DMS153 (cell line): ENCODE results near the gene IRGC.
A peak's percentile ranks its signal among the peaks of the same experiment; 100 is the strongest.

Experiments used
- DNase-seq: peaks from one replicate; lab custom pipeline; 2025; lab: John Stamatoyannopoulos, UW

IRGC gene

DNA sequence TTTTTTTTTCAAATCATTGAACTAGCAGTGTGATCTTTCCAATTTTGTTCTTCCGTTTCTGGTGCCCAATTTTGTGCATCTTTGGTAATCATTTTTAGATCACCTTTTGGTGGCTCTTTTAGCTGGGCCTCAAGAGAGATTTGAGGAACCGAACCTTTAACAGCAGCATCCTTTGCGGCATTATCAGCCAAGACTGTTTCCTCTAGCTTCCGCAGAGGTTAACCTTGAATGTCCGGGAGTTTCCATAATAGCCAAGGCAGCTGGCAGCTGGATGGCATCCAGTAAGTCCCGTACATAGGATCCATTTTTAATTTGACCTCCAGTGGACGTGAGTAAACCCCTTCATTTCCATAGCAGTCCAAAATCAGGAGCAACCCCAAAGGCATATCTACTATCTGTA lies 9.6 kb downstream of the IRGC start:
- DNase-seq, result no peak

DNA sequence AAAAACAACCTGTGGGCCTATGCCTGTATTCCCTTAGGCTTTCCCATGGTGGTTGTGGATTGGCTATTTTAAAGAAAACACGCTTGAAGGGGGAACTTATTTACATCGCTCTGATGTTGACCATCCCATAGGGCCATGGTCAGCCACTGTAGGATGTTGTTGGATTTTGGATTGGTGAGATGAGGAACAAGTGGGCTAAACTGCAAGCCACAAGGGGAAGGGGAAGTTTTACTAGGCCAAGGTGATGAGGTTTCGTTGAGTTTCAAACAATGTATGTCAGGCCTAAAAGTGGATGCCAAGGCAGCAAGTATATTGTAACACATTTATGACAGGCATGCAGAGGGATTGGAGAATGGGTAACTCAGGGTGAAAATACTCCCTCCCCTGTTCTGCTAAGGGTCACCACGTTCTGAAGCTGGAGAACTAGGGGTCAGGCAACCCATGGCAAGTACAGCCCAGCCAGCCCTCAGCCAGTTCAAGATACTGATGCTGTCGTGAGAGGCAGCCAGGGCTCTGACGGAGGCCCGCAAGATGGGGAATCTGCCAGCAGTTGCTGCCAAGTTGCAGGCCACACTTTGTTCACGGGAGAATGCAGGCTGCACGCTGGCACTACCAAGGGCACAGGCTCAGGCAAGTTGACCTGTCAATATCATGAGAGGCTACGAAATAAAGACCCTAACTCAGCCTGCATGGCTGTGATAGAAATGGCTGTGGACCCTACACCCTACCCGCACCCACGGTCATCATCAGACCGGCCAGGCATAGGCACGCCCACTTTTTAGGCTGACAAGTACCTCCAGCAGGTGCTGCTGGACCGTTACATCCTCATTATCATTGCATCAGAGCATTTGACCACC lies 11.1 kb downstream of the IRGC start:
- no peak for DNase-seq

DNA sequence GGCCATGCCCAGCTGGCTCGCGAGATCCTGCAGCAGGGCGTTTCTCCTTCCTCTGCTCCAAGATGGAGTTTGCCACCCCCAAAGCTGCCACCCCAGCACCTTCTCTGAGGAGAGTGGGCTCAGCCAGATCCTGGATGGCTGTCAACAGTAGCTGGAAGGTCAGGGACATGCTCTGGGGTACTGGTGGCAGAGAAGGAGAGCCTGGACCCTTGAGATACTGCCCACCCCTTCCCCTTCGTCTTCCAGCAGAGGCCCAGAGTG lies 11.6 kb downstream of the IRGC start:
- DNase-seq, result no peak

DNA sequence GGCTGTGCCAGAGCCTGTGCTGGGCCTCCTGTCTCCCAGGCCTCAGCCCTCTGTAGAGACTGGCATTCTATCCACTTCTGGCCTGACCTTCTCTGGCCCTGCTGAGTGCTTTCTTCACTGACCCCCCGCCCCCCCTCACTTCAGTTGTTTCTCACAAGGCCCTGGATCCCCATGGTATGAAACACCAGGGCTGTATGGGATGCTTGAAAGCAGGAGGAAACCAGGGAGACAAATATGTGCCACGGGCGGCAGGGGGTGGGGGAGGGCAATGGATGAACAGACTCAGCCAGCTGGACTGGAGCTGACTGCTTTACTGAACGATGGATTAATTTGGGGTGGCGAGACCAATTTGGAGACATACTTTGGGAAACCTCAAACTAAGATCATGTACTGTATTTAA lies 14.0 kb downstream of the IRGC start:
- no peak for DNase-seq

DNA sequence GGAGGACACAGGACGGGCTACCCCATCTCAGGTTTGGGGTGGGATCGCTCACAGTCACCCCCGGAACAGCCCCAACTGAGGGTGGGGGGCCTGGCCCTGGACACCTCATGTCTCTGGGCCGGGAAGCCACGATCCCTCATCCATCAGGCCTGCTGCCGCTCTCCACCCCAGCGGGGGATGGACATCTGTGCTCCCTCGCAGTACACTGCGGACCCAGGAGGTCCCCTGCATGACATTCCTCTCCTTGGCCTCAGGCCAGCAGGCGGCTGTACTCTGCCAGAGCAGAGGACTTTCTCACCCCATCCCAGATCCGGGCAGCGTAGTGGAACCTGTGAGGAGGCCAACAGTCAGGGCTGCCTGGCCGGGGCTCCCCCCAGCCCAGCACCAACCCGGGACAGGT lies 15.5 kb downstream of the IRGC start:
- DNase-seq, result no peak

DNA sequence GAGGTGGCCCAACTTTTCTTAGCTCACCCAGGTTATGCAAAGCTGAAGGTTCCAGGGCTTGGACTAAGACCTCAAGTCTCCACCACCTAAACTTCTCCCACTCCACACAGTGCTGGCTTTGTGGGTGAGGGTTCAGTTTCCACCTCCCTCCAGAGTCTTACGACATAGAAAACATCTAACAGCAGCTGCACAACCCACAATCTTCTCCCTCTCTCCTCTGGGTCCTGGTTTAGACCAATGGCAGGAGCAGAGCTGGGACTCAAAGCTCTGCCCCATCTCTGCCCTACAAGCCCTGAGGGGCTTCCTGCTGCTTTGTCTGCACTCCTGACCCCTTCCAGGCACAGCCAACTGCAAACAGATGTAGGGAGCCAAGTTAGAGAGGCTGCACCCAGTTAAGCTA lies 16.0 kb downstream of the IRGC start:
- DNase-seq, result no peak

DNA sequence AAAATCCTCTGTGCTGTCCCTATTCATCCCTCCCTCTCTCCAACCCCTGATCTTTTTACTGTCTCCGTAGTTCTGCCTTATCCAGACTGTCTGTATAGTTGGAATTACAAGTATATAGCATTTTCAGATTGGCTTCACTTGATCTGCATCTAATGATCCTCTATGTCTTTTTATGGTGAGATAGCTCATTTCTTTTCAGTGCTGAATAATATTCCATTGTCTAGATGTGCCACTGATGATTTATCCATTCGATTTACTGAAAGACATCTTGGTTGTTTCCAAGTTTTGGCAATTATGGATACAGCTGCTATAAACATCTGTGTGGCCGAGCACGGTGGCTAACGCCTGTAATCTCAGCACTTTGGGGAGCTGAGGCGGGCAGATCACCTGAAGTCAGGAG lies 19.1 kb downstream of the IRGC start:
- no peak for DNase-seq

DNA sequence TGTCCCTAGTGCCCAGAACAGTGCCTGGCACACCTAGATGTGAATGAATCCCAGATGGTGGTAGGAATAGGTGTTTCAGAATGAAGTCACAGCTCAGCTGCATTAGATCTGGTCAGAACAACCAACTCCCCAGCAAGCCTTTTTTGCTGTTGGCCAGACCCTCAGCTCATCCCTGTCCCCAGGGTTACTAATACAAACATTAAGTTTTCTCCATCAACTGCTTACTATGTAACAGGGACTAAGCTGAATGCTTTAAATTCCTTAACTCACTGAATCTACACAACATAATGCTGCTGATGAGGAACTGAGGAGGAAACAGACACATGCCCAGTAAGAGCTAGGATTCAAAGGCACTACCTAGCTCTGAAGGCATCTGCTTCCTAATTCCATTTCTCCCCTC lies 20.1 kb downstream of the IRGC start:
- no peak for DNase-seq

DNA sequence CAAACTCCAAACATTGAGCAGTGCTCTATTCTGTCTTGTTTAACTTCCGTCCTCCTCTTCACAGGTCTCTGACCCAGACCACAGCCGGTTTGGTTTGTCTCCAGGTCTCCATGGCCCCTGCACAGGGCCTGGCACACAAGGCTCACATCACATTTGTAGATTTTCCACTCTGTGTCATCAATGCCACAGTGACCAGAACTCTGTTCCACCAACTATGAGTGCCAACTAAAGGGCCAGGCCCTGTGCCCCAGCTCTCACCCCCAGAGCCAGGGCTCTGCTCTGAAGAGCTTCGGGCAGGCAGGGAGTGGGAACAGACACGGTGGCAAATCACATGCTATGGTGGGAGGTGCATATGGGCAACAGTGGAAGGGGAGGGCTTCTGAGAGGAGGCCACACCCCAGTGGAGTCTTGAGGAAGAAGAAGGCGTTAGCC lies 22.9 kb downstream of the IRGC start:
- DNase-seq, result no peak

DNA sequence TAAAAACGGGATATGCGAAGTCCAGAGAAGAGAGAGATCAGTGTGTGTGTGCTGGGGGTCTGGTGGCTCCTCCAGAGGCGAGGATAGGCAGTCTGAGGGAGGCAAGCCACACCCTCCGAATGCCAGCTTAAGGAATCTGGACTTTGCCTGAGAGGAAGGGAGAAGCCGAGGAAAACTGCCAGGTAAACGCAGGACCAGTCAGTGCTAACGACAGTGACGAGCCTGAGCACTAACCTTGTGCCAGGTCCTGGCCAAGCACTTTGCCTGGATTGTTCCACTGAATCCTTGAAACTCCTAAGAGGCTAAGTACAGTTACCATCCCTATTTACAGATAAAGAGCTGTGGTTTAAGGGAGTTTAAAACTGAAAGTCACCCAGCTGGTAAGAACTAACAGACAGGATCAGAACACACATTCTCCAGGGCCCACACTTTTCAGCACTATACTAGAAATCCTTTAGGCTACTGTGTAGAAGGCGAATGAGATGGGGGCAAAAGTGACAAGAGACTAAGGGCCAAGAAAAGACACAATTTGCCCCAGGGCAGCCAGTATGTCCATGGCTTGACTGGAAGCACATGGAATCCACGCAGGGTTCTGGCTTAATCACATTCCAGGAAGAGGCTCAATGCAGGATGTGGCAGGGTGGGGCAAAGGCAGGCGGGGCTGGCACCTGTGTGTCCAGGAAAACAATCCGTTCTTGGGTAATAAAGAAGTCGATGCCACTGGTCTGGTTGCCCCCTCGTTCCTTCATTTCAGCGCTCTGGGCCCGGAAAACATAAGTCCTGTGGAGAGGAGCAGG lies 23.8 kb downstream of the IRGC start:
- DNase-seq, result no peak

DNA sequence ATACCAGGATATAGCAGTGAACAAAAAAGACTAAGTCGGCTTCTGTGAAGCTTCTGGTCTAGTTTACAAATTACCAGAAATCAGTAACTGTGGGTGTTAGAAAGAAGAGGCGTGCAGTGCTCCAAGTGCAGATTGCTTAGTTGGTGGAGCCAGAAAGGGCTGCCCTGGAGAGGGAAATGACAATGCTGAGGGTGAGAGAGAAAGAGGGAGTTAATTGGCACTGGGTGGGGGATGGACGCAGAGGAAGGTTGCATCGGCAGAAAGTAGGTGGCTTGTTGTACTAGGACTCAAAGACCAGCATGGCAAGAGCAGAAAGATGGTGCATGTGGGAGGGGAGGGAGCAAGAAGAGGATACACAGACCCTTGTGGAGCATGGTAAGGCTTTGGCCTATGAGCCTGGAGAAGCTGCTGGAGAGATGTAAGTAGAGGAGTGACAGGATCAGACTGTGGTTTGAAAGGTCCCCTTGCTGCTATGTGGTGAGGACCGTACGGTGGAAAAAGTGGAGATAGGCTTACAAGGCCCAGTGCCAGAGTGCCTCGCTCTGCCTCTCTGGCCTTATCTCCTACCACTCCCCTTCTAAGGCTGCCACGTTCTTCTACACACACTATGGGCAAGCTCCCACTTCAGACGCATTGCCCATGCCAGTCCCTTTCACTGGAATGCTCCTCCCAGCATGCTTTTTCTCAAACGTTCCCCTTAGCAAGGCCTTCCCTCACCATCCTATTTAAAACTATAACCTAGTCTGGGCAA lies 25.4 kb downstream of the IRGC start:
- no peak for DNase-seq

DNA sequence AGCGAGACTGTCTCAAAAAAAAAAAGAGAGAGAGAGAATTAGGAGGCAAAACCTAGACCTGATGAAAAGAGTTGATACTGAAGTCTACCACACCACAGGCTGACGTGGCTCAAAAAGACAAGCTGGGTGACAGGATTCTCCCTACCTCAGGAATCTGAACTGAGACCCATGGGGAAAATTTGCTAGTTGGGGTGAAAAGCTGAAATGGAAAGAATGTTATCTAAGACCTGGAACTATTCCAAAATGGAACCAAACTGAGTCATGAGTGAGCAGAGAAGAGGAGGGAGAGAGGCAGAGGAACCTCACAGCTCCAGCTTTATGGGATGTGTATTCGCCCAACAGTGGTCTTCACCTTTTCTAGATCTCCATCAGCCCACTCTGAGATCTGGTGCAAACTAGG lies 27.2 kb downstream of the IRGC start:
- DNase-seq, result no peak

DNA sequence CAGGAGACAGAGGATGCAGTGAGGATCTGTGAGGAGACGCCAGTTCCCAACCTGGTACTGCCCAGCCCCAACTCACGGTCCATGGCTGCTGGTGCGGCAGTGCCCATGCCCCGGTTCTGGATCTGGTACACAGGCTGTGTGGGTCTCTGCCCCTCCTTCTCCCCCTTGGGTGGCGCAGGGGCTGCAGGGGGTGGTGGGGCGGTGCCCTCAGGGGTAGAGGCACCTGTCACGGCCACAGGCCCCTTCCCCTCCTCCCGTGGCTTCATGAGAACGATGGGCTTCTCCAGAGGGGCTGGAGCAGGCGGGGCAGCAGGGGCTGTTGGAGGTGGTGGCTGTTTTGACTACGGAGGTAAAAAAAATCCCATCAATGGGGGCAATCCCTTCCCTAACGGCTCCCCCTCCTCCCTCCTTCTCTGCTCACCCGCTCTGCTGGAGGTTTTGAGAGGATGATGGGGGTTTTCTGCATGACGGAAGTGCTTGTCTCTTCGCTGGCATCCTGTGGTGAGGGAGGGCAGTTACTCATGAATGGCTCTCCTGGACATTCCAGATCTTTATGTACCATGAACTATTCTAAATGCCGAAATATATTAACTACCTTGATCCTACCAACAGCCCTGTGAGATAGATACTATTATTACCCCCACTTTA lies 31.8 kb downstream of the IRGC start:
- no peak for DNase-seq

DNA sequence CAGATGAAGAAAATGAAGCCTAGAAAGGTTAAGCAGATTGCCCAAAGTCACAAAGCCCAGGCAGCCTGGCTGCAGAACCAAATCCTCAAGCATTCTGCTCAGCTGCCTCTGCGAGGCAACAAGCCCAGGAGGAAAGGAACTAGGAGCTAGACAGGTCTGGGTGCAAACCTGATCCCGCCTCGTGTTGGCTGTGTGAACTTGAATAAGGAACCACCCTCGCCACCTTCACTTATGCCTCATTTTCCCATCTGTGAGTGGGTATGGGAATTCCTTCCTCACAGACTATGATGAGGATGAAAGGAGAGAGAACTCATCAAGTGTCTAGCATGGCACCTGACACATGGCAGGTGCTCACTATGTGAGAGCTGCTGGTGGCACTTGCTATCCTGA lies 32.3 kb downstream of the IRGC start:
- DNase-seq, result no peak

DNA sequence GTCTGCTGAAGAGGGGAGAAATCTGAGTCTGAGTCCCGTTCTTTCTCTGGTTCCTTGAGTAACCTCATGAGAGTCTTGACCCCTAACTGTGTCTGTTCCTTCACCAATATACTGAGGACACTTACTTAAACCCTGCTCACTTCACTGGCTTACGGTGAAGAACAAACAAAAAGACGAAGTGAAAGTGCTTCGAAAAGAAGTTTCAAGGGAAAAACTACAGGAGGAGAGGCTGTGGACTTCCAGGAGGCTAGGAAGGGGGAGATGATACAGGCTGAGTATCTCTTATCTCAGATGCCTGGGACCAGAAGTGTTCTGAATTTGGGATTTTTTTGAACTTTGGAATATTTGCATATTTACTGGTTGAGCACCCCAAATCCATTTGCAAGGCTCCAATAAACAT lies 32.8 kb downstream of the IRGC start:
- no peak for DNase-seq

DNA sequence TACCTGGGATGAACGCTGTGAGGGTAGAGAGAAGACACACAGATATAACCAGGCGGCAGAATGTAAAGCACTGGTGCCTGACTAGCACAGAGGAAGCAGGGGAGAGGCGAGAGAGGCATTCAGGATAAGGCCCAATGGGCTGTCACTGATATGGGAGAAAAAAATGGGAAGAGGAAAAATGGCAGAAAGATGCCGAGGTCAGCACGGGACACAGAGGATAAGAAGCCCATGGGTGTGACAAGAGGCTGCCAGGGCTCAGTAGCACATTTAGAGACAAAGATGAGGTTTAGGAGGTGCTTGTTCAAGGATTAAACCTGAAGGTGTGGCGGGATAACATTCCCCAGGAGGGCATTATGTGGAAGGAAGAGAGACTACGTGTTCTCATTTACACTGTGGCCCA lies 33.3 kb downstream of the IRGC start:
- DNase-seq, result no peak

DNA sequence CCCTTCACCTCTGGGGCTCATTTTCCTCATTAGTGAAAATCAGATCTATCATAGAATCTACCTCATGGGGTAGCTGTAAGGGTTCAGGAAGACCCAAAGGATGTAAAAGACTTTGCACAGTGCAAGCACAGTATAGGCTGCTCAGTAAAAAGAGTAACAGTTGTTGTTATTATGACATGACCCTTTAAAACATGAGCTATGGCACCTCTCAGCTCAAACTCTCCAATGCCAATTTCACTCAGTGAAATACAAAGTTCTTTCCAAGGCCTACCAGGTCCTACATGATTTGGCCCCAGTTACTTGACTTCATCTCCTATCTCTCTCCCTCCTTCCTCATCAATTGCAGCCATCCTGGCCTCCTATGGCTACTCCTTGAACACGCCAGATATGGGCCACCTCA lies 34.0 kb downstream of the IRGC start:
- DNase-seq, result no peak

DNA sequence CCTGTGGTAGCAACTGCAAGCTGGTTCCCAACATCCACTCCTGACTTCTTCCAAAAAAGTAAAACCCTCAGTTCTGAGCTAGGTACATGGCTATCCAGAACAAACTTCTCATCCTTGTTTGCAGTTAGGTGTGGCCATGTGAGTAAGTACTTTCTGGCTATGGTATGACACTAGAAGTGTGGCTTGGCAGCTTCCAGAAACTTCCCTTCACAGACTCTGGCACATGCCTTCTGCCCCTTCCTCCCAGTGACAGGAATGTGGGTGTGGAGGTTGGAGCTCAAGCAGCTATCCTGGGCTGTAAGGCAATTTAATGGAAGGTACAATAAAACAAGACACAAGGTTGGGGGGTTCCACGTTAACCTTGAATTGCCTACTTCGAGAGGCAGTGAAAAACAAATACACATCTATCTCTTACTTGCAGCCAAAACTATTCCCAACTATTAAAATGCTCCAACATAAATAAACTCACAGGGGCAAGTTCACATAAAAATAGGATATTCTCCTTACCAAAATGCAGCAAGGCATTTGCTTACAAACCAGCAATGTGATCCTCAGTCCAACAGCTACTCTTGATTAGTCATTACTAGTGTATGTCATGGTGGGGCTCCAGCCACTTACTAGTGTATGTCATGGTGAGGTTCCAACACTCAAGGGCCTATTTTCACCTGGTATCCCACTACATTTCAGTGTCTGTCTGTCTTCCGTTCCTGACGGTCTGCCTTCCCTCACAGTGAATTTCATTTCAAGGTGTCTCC lies 35.8 kb downstream of the IRGC start:
- no peak for DNase-seq

DNA sequence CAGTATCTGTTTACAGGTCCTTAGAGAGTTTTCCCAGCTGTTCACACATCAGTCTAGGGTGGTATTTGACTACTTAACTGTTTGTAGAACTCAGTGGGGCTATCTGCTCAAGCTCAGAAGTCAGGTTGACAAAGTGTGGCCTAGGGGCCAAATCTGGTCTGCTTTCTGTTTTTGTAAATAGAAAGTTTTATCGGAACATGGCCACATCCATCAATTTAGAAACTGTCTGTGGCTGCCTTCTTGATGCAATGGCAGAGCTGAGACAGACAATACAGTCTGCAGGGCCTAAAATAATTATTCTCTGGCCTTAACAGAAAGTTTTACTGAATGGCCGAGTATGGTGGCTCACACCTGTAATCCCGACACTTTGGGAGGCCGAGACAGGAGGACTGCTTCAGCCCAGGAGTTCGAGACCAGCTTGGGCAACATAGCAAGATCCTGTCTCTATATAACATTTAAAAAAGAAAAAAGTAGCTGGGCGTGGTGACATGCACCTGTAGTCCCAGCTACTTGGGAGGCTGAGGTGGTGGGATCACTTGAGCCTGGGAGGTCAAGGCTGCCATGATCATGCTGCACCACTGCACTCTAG lies 36.5 kb downstream of the IRGC start:
- no peak for DNase-seq

DNA sequence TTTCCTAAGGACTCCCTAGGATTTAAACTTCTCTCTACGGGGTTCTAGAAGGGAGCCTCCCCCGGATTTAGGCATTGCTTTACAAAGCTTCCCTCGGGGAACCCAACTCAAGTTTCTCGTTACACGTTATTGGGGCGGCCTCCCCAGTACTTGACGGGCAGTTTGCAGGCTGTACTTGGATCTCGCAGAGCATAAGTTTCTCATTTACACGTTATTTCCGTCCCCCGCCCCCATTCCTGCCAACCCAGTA lies 38.3 kb downstream of the IRGC start:
- no peak for DNase-seq

DNA sequence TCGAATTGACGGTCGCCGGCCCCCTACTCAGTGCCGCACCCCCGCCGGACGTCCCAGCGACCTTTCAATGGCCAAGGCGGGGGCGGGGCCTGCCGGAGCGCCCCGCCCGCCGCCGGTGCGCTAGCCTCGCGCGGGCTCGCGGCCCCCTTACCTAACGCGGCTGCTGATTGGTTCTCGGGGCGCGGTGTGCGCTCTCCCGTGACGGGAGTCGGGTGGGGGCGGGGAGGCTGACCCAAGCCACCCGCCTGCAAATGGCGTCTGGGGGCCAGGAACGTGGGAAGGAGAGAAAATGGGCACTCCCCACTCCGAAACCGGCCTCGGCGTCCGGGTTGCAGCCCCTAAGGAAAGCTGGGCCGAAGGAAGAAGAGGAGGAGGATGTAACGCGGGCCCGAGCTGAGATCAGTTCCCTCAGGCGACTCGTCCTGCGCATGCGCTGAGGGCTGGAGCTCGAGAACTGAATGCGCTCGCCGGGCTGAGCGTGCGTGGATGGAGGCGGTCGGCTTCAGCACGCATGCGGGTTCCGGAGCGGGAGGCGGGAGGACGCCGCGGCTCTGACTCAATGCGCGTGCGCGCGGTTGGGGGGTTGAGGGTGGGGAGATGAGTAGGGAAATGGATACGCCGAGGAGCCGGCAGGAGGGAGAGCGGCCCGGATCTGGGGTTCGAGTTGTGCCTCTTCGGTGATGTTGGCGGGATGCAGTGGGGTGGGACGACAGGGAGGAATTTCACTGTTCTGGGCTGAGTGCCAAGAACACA lies 38.8 kb downstream of the IRGC start, which contains the start of gene SMG9:
Gene SMG9, minus strand, starts transcription at position 460 of the 753 bp plus-strand sequence. CDS start 4,221 bp downstream, outside the sequence.
- peak; percentile 96 for DNase-seq
